GM12865 (cell line): Measurements from ENCODE around the gene CENPB.

ENCODE experiments used
- DNase-seq: peaks from one replicate; pipeline ENCODE4 v3.0.0; 2010; ENCODE audit warnings: low read depth
- H3K4me3 ChIP-seq: 2 replicates; pipeline ENCODE4 v1.5.1; 2011; ENCODE audit warnings: mild to moderate bottlenecking, low read depth, low read length, control low read depth
- CTCF ChIP-seq: IDR thresholded peaks from 2 replicates; pipeline ENCODE4 v1.5.1; 2011; ENCODE audit warnings: low read length, control low read depth, low read depth, inconsistent platforms; ENCODE audit not compliant: insufficient read depth; ENCODE audit errors: missing control alignments

CENPB gene

GRCh38 chr20:3747471-3747870 lies 39.1 kb downstream of the CENPB start:
- H3K4me3 ChIP-seq = no peak overlapping the region
- DNase-seq = no peak
- TF ChIP-seq CTCF = no peak

GRCh38 chr20:3745686-3746173 lies 40.8 kb downstream of the CENPB start:
- no peak for DNase-seq
- no peak for TF ChIP-seq CTCF
- no peak overlapping the region for H3K4me3 ChIP-seq

- no peak overlapping the region for H3K4me3 ChIP-seq
- peak; percentile 57 for DNase-seq
- no peak for TF ChIP-seq CTCF
Observed at GRCh38 chr20:3744806-3745685, 41.5 kb downstream of the CENPB start.

GRCh38 chr20:3744037-3744436 lies 42.5 kb downstream of the CENPB start:
- no peak for TF ChIP-seq CTCF
- DNase-seq = no peak

GRCh38 chr20:3743251-3743650 lies 43.3 kb downstream of the CENPB start:
- TF ChIP-seq CTCF = no peak
- no peak for DNase-seq
- H3K4me3 ChIP-seq = no peak overlapping the region

More at GRCh38 chr20:3744037-3744436, 42.5 kb downstream of the CENPB start:
- no peak overlapping the region for H3K4me3 ChIP-seq

GRCh38 chr20:3741836-3742458 lies 44.6 kb downstream of the CENPB start:
- TF ChIP-seq CTCF = no peak
- no peak for DNase-seq
- no peak overlapping the region for H3K4me3 ChIP-seq
